ENCODE data around the gene ADSS1.

The ADSS1 gene

DNA sequence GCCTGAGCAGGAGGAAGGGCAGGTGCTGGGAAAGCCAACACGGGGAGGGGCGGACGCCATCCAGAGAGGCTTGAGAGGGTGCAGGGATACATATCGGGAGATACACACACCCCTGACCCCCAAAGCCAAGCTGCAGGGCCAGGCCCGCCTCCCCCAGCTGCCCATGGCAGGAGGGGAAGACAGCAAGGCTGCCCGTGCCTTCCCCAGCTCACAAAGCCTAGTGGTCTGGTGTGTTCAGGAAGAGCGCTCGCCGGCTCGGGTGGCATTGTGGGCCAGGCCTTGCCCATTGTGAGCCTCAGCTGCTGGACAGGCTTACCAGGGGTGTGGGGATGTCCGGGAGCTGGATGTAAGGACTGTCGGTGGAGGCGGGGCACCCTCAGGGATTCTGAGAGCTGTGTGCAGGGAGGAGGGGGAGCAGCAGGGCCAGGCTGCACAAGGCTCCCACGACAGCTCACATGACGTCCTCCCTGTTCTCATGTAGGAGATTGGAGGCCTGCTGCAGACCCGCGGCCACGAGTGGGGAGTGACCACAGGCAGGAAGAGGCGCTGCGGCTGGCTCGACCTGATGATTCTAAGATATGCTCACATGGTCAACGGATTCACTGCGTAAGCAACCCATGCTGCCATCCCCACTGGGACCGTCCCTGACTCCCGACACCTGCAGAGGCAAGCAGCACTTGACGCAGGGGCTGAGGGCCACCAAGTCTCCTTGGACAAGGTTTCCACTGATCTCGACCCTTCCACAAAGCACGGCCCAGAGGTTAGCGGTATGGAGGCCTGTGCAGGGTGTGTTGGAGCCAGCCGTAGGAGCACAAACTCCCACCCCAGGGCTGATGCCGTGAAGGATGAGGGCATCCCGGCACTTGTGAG, 18.8 kb downstream of the ADSS1 start:
- no peaks in the 10 kb centered on the region for H3K27me3 ChIP-seq
- no peaks in the 10 kb centered on the region; a peak in 1 of 22 replicates for H4K20me1 ChIP-seq
- H3K4me1 ChIP-seq: peaks cover 0 to 33% (median 15%) of the 10 kb centered on the region in 10 experiments; a peak in 14 of 20 replicates
- no peaks in the 10 kb centered on the region for H3K36me3 ChIP-seq
- H3K9me3 ChIP-seq (replicated peaks in 1 of 11): no peaks in the 10 kb centered on the region
- no peak overlapping the region; a peak in 1 of 22 replicates for H3K9ac ChIP-seq
- no peak overlapping the region for H3K4me3 ChIP-seq
- TF ChIP-seq Cebpa-rat (IDR thresholded peaks at IDR 0.05): no peak
- H3K4me2 ChIP-seq: peak overlapping the region in 5 of 11 experiments; percentile 15 to 34 (median 29); a peak in 4 of 22 replicates
- H3K27ac ChIP-seq: no peak overlapping the region

DNA sequence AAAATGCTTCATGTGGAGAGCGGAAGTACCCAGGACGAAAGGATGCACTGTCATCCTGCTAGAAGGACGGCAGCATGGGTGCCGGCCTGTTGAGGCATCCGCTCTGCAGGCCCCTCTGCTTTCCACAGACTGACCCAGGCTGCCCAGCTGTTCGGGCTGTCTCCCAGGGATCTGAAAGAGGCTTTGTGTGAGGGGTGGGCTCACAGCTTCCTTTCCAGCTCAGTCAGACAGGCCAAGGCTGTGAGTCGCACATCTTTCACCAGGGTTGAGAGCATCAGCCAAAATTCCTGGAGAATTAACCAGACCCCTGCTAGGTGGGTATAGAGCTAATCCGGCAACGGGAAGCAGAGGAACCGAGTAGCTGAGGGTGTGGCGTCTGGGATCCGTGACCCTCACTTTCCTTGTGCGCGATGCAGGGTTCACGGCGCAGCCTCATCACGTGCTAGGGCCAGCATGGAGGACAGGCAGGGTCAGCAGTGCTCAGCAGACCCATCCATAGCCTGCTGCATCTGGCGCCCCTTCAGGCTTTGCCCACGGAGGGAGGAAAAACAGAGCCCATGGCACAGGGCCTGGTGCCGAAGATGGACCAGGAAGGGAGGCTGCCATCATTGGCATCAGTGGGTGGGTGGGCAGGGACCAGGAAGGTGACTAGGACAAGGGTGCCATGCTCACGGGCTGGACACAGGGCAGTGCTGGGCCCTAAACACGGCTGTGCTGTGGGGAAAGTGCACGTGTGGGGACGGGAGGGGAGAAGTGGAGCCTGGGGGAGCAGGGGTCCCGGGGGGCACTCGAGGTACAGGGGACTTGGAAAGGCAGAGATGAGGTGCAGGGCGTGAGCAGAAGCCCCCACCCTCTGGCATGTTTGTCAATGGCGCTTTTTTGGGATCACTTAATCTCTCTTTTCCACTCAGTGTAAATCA, 19.7 kb downstream of the ADSS1 start:
- H3K4me3 ChIP-seq: no peak overlapping the region
- H4K20me1 ChIP-seq: no peaks in the 10 kb centered on the region; a peak in 1 of 22 replicates
- no peaks in the 10 kb centered on the region for H3K27me3 ChIP-seq
- no peaks in the 10 kb centered on the region for H3K9me3 ChIP-seq (replicated peaks in 1 of 11)
- H3K4me2 ChIP-seq: no peak overlapping the region
- H3K4me1 ChIP-seq: peaks cover 2 to 42% (median 23%) of the 10 kb centered on the region in 10 experiments; a peak in 17 of 20 replicates
- no peak overlapping the region for H3K27ac ChIP-seq
- H3K36me3 ChIP-seq: no peaks in the 10 kb centered on the region
- TF ChIP-seq Cebpa-rat (IDR thresholded peaks at IDR 0.05): no peak
- no peak overlapping the region for H3K9ac ChIP-seq

DNA sequence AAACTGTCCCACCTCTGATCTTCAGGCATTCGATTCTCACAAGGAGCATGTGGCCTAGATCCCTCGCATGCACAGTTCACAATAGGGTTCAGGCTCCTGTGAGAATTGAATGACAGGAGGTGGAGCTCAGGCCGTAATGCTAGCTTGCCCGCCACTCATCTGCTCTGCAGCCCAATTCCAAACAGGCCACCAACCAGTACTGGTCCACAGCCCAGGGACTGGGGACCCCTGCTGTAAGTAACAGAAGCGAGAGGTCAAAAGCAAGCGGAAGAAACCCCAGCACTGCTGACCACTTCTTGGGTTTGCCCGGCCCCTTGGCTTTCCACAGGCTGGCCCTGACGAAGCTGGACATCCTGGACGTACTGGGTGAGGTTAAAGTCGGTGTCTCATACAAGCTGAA, 20.5 kb downstream of the ADSS1 start:
- Histone ChIP-seq H3K36me3 (no peaks in the 10 kb centered on the region), H3K4me2 (no peak overlapping the region), H3K4me1 (peaks cover 3 to 50% (median 31%) of the 10 kb centered on the region in 10 experiments; a peak in 18 of 20 replicates), H3K9me3 (replicated peaks in 1 of 11) (peaks cover 0 to 3% (median 0%) of the 10 kb centered on the region in 11 experiments; a peak in 6 of 22 replicates), H3K4me3 (no peak overlapping the region), H3K27me3 (no peaks in the 10 kb centered on the region), H3K9ac (no peak overlapping the region), H3K27ac (no peak overlapping the region), H4K20me1 (no peaks in the 10 kb centered on the region; a peak in 1 of 22 replicates)
- TF ChIP-seq Cebpa-rat (IDR thresholded peaks at IDR 0.05): no peak

DNA sequence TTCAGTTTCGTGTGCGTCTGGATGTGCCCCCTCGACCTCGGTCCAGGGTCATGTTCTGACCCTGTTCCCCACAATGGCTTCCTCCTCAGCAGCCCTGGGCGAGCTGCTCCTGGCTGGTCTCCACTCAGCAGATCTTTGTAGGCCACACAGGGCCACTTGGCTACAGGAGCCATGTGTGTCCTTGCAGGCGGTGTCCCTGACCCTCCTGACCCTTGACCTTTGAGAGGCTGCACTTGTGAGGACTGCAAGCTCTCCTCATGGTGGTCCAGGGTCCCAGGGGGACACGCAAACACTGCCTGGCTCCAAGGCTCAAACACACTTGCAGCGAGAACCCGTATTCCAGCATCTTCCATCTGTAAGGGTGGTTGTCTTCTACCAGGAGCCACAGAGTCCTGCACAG, 21.4 kb downstream of the ADSS1 start:
- Histone ChIP-seq H3K9ac (no peak overlapping the region), H3K27ac (no peak overlapping the region), H3K4me2 (no peak overlapping the region), H3K27me3 (no peaks in the 10 kb centered on the region), H3K9me3 (replicated peaks in 1 of 11) (peaks cover 0 to 12% (median 9%) of the 10 kb centered on the region in 11 experiments; a peak in 16 of 22 replicates), H3K36me3 (0 out of 22 replicates have a peak, but pooled peaks cover 0 to under 1% (median 0%) of the 10 kb centered on the region in 11 experiments), H4K20me1 (no peaks in the 10 kb centered on the region; a peak in 1 of 22 replicates), H3K4me3 (no peak overlapping the region), H3K4me1 (peaks cover 3 to 48% (median 33%) of the 10 kb centered on the region in 10 experiments; a peak in 18 of 20 replicates)
- TF ChIP-seq Cebpa-rat (IDR thresholded peaks at IDR 0.05): no peak

DNA sequence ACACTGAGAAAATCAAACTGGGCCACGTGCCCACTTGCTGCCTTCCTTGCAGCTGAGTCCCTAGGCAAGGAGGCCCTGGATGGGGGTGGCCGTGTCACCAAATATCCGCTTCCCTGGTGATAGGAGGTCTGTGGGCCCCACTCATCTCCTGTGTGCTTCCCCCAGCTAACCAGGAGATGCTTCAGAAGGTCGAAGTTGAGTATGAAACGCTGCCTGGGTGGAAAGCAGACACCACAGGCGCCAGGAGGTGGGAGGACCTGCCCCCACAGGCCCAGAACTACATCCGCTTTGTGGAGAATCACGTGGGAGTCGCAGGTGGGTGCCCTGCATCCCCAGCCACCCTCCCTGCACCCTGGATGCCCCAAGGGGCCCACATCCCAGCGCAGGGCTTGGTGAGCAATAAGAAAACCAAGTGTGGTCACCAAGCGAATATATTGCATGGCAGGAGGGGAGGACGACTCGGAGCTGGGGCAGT, 22.1 kb downstream of the ADSS1 start:
- no peak overlapping the region for H3K4me3 ChIP-seq
- no peaks in the 10 kb centered on the region for H3K27me3 ChIP-seq
- peaks cover 3 to 45% (median 33%) of the 10 kb centered on the region in 10 experiments; a peak in 18 of 20 replicates for H3K4me1 ChIP-seq
- 0 out of 22 replicates have a peak overlapping the region, but pooled peaks of 1 of the 11 experiments have one; percentile 2 for H3K4me2 ChIP-seq
- H3K27ac ChIP-seq: no peak overlapping the region
- no peak overlapping the region; a peak in 2 of 22 replicates for H3K9ac ChIP-seq
- peaks cover 0 to 3% (median 0%) of the 10 kb centered on the region in 11 experiments; a peak in 1 of 22 replicates for H3K36me3 ChIP-seq
- H4K20me1 ChIP-seq: no peaks in the 10 kb centered on the region
- TF ChIP-seq Cebpa-rat (IDR thresholded peaks at IDR 0.05): no peak
- H3K9me3 ChIP-seq (replicated peaks in 1 of 11): peaks cover 0 to 19% (median 16%) of the 10 kb centered on the region in 11 experiments; a peak in 16 of 22 replicates

DNA sequence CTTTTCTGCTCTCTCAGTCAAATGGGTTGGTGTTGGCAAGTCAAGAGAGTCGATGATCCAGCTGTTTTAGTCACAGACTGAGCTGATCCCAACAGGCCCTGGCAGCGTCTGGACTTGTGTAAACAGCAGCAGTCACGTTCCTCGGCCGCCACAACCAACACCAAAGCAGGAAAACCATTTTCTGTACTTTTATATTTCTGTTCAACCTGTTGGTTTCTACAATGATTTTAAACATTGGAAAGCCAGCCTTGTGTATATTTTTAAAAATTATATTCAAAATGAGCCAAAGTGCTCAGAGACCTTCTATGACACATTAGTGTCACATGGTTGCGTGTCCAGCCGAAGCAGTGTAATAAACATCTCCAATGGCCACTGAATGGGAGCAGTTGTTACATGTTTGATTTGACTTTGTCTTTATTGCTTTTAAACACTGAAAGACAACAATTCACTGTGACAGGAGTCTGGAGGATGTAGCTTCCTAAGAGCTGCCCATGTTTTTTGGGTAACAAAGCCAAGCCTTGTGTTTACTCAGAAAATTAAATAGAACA, 23.0 kb downstream of the ADSS1 start:
- no peak overlapping the region for H3K27ac ChIP-seq
- peaks cover 0 to 3% (median 0%) of the 10 kb centered on the region in 11 experiments; a peak in 1 of 22 replicates for H3K36me3 ChIP-seq
- TF ChIP-seq Cebpa-rat (IDR thresholded peaks at IDR 0.05): no peak
- peaks cover 11 to 45% (median 35%) of the 10 kb centered on the region in 10 experiments for H3K4me1 ChIP-seq
- no peak overlapping the region for H3K4me3 ChIP-seq
- H4K20me1 ChIP-seq: no peaks in the 10 kb centered on the region
- H3K27me3 ChIP-seq: no peaks in the 10 kb centered on the region
- no peak overlapping the region for H3K4me2 ChIP-seq
- peaks cover 0 to 26% (median 23%) of the 10 kb centered on the region in 11 experiments; a peak in 16 of 22 replicates for H3K9me3 ChIP-seq (replicated peaks in 1 of 11)
- H3K9ac ChIP-seq: 0 out of 22 replicates have a peak overlapping the region, but pooled peaks of 1 of the 11 experiments have one; percentile 6

DNA sequence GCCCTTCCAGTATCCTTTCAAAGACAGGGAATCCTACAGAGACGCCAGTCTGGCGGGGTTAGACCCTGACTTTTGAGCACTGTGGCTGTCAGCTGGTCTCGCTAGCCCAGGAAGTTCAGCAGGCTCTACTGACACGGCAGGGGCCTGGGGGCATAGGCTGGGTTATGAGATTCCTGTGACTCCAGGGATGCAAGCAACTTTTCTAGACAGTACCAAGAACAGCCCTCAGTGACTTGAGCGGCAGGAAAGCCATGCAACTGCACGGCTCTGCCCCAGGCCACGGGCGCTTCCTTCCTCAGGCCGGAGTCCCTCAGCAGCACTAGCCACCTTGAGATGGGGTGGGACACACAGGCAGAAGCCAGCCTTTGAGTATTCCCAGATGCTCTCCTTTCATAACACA, 23.8 kb downstream of the ADSS1 start:
- Histone ChIP-seq H3K9ac (peak overlapping the region in 3 of 11 experiments; percentile 7 to 29 (median 9); a peak in 1 of 22 replicates), H3K4me3 (no peak overlapping the region), H3K36me3 (peaks cover 0 to 3% (median 0%) of the 10 kb centered on the region in 11 experiments; a peak in 1 of 22 replicates), H3K4me2 (peak overlapping the region in 4 of 11 experiments; percentile 12 to 54 (median 37); a peak in 5 of 22 replicates), H4K20me1 (no peaks in the 10 kb centered on the region), H3K4me1 (peaks cover 14 to 39% (median 32%) of the 10 kb centered on the region in 10 experiments), H3K27me3 (no peaks in the 10 kb centered on the region), H3K27ac (no peak overlapping the region), H3K9me3 (replicated peaks in 1 of 11) (peaks cover 0 to 26% (median 23%) of the 10 kb centered on the region in 11 experiments; a peak in 16 of 22 replicates)
- TF ChIP-seq Cebpa-rat (IDR thresholded peaks at IDR 0.05): no peak
